Esophagus squamous epithelium (tissue), 4 donors: ENCODE measurements around the gene FOXO6.
A peak's percentile ranks its signal among the peaks of the same experiment; 100 is the strongest.

Experiments
- CTCF ChIP-seq, 6 experiments: fragments of 450-650 bp in 4 of 6; fragments of 200-600 bp in 2 of 6; sonication (generic) in 2 of 6; IDR thresholded peaks; one replicate each; pipeline ENCODE4 v1.5.1; 2016 to 2019; ENCODE audit warnings: antibody characterized with exemption in 6 of 6, mild to moderate bottlenecking in 4 of 6, moderate library complexity in 4 of 6
- POLR2A ChIP-seq, 4 donors: fragments of 450-650 bp; IDR thresholded peaks; one replicate each; pipeline ENCODE4 v1.6.1; 2017; ENCODE audit warnings: antibody characterized with exemption in 4 of 4, mild to moderate bottlenecking in 4 of 4, moderate library complexity in 3 of 4

- no peak for TF ChIP-seq POLR2A (IDR thresholded peaks at IDR 0.05)
- TF ChIP-seq CTCF (IDR thresholded peaks at IDR 0.05), result peak in 4 of 6 experiments; percentile 27 to 59 (median 38)
Observed at GRCh38 chr1:41322835-41323234, 38.4 kb upstream of the FOXO6 start.
